ENCODE results near the gene FGR.

GRCh38 chr1:27597516-27598294 lies 37.3 kb downstream of the FGR start:
- TF ChIP-seq CTCF (IDR thresholded peaks at IDR 0.05) (no peak), POLR2A (IDR thresholded peaks at IDR 0.05) (no peak)

All from heart left ventricle (tissue), 13 donors.